HG03378 (cell line): Measurements from ENCODE around the gene ZNF473.
"Not testable (repeated sequence)": the region's sequence is repeated elsewhere in the genome, so short reads cannot be mapped to it uniquely, and the experiment has no call there.

Experiments
- ATAC-seq: cut with Tn5 transposase; IDR thresholded peaks from one replicate; pipeline ENCODE4 v1.9.1; 2021; ENCODE audit warnings: mild to moderate bottlenecking, moderate library complexity; ENCODE audit not compliant: unreplicated experiment

ZNF473 gene

DNA sequence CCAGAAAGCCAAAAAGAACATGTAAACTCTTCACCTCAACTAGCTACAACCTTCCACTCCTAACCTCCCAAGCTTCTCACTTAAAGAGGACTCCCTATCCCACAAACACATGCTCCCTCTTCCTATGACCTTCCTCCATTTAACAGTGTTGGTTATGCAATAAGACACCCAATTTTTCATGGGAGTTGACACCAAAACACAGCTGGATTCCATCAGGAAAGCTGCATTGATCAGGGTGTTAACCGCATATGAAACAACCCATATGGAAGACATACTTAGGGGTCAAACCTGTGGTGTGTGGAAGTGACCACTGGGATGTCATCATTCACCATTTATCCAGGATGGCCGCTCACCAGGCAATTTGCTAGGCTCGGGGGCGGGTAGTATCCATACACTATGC is 21.9 kb downstream of the ZNF473 start:
- no peak for ATAC-seq

DNA sequence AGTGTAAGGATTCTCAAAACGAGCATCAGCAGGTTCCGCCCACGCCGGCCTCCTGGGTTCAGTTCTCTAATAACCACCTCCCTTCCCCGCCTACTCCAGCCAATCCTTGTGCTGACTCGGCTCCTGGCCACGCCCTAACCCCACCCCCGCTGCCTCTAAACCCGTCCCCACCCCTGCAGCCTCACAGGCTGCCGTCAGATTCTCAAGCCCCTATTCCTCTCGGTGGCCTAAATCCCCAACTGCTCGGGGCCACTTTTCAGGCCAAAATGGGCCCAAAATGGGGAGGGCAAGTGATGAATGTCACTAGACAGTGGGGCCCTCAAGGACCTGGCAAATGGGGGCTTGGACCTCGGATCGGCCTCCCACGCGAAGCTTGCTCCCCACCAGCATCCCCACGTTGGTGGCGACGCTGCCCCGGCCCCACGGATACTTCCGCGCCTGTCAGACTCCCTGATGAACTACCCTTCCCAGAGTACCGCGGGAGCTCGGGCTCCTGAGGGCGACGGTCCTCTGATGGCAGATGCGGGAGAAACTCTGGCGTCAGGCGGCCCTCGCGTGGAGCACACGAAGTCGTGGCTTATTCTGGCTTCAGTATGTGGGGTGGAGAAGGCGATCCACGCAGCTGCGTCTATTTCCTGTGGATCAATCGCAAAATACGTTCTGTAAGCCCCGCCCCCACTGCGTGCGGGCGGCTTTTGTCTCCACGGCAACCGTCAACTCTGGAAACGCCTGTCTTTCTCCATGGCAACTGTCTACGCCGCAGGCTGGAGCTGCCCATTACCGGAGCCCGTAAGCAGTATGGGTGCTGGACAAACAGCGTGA is 24.8 kb downstream of the ZNF473 start:
- no peak for ATAC-seq

DNA sequence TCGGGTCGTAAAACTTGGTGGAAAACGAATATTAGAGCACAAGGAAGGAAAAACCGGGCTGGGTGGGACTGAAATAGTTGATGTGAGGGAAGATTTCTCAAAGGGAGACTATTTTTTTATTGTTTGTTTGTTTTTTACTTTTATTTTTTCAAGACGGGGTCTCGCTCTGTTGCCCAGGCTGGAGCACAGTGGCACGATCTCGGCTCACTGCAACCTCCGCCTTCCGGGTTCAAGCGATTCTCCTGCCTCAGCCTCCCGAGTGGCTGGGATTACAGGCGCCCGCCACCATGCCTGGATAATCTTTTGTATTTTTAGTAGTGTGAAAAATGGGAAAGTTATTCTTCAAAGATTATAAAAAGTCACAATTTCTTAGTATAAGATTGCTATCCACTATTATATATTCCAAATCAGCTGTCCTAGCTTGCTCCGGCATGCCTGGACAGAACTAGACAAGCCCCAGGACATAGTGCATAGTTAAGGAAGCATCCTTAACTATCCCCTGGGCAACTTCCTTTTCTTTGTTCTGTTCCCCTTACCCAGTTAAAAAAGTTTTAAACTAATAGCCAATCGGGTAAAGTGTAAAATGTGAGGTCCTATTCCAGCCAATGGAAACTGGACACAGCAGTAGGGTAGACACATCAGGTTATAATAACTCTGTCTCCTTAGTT is 25.6 kb downstream of the ZNF473 start:
- ATAC-seq, result not testable (repeated sequence)

DNA sequence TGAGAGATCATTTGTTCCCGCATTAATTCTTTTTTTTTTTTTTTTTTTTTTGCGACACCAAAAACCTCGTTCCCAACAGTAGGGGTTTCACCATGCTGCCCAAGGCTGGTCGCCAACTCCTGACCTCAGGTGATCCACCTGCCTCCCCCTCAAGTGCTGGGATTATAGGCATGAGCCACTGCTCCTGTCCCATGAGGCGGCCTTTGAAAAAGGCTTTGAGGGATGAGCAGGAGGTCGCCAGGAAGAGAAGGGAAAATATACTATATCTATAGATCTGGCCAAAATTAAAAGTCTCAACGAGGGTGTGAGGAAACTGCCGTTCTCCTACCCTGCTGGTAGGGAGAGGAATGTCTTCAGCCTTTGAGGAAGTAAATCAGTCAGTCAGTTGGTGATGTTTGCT is 26.2 kb downstream of the ZNF473 start:
- no peak for ATAC-seq

DNA sequence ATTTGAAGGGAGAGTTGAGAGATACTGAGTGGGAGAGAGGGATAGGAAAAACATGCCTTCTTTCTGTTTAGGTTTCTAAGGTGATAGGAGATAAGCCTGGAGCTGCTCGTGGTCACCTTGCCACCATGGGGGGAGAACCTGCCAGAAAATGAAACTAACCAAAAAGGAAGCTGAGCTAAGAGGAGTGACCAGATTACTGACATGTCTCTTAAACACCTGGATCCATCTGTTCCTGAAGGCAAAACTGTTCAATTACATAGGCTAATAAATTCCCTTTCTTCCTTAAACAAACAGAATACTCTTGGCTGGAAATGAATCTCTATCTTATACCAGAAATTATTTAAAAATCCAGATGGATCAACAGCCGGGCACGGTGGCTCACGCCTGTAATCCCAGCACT is 27.3 kb downstream of the ZNF473 start:
- no peak for ATAC-seq

DNA sequence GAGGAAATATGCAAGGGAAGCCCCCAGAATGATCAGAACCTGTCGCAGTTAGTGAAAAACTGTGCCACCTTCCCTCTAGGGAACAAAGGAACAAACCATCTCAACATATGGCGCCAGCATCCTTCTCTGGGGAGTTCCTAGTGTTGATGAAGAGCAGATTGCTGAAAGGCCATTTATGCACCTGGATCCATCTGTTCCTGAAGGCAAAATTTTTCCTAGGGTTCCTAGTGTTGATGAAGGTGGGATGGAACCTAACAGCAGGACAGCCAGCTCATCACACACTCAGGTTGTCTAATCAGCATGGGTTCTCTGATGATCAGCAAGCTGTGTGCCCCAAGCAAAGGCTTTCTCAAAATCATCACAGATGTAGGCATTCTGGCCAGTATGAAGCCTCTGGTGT is 32.6 kb downstream of the ZNF473 start:
- no peak for ATAC-seq

DNA sequence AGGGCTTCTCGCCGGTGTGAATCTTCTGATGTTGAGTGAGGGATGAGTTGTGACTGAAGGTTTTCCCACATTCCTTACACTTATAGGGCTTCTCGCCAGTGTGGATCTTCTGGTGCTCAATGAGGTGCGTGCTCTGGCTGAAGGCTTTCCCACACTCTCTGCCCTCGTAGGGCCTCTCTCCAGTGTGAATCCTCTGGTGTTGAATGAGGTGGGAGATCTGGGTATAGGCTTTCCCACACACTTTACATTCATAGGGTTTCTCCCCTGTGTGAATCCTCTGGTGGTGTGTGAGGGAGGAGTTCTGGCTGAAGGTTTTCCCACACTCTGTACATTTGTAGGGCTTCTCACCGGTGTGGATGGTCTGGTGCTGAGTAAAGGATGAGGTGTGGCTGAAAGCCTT is 33.2 kb downstream of the ZNF473 start:
- no peak for ATAC-seq

DNA sequence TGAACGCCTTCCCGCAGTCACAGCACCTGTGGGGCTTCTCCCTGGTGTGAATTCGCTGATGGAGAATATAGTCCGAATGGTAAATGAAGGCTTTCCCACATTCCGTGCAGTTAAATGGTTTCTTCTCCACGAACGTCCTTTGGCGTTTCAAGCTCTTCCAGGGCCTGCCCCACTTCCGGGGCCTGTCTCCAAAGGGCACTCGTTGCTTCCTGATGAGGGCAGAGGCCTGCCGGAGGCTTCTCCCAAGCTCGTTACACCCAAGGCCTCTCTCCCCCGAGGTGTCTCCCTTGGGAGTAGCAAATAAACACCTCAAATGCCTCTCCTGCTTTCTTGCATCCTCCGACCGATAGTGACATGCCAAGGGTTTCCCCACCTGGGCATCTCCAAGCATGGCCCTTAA is 34.3 kb downstream of the ZNF473 start:
- no peak for ATAC-seq

DNA sequence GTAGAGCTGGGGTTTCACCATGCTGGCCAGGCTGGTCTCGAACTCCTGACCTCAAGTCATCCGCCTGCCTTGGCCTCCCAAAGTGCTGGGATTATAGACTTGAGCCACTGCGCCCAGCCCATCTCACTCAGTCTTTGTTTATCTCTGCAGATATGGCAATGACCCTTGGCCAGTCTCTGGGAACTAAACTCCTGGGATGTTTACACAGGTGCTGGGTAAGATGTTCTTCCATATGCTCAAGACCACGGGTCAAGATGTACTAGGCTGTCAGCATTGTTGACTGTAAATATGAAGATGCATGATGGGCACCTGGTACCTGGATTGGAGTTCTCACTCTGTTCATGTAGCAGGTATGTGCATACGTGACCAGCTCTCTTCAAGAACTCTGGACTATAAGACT is 35.8 kb downstream of the ZNF473 start:
- no peak for ATAC-seq

DNA sequence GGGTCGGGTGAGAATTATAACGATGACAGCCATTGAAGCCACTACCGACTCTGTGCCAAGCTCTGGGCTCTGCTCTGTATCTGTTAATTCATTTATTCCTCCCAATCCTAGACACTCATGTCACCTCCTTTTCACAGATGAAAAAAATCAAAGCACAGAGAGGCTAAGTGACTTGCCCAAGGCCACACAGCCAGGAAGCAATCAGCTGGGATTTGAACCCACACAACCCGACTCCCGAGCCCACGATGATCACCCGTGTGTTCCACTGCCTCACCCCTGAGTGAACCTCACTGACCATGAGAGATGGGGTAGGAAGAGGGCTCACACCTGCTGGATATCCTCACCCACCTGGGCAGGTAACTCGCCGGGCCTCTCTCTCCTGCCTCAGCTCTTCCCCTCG is 40.1 kb downstream of the ZNF473 start:
- ATAC-seq, result no peak

DNA sequence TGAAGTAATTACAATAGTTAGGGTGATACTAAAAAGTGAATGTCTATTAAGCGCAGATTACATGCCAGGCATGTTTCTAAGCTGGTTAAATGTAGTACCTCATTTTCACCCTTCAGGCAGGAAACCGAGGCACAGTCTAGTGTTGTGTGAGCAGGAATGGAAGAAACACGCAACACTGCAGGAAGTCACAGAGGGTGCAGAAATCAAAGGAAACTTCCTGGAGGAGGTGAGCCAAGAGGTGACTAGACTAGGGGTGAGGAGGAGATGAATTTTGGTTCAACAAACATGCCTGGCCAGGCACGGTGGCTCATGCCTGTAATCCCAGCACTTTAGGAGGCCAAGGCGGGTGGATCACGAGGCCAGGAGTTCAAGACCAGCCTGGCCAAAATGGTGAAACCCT is 41.8 kb downstream of the ZNF473 start:
- no peak for ATAC-seq

DNA sequence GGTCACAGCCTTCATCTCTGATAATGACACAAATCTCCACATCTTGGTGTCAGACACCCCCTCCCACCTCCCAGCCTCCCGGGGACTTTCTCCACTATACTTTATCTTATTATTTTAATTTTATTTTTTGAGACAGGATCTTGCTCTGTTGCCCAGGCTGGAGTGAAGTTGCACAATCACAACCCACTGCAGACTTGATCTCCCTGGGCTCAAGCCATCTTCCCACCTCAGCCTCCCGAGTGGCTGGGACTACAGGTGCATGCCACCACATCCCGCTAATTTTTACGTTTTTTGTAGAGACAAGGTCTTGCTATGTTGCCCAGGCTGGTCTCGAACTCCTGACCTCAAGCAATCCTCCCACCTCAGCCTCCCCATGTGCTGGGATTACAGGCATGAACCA is 42.6 kb downstream of the ZNF473 start:
- ATAC-seq, result not testable (repeated sequence)

DNA sequence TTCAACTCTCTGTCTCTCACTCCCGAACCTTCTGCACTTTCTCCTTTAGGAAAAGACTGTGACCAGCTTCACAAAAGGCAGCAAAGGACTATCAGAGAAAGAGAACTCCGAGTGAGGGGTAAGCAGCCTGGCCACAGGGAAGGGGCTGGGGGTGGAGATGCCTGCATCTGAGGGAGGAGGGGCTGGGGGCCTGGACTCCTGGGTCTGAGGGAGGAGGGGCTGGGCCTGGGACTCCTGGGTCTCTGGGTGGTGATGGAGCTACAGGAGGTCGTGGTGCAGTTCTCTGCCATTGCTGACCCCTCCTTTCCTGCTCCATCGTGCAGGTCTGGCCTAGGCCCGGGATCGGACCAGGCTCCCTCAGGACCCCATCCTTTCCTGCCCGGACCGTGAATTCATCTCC is 49.3 kb downstream of the ZNF473 start:
- ATAC-seq, result not testable (repeated sequence)

DNA sequence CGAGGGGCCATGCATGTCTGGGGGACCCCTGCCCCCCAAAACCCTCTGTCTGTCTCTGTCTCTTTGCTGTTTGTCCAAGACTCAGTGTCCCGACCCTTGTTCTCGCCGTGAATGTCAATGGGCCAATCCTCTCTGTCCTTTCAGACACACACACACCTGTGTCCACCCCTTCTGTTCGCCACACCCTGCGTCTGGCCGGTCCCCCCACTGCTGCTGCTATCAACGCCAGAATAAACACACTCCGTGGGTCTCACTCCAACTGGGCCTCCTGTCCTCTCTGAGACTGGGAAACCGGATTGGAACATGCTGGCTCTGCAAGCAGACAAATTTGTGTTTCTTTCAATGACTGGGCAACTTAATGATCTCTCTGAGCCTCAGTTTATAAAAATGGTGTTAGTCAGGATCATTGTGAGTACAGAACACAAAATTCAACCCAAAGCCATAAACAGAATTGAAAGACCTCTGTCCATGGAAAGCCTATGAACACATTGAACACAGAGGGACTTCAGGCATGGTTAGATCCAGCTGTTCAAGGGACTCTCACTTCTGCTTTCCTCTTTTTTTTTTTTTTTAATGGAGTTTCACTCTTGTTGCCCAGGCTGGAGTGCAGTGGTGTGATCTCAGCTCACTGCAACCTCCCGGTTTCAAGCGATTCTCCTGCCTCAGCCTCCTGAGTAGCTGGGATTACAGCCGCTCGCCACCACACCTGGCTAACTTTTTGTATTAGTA is 50.0 kb downstream of the ZNF473 start:
- not testable (repeated sequence) for ATAC-seq

DNA sequence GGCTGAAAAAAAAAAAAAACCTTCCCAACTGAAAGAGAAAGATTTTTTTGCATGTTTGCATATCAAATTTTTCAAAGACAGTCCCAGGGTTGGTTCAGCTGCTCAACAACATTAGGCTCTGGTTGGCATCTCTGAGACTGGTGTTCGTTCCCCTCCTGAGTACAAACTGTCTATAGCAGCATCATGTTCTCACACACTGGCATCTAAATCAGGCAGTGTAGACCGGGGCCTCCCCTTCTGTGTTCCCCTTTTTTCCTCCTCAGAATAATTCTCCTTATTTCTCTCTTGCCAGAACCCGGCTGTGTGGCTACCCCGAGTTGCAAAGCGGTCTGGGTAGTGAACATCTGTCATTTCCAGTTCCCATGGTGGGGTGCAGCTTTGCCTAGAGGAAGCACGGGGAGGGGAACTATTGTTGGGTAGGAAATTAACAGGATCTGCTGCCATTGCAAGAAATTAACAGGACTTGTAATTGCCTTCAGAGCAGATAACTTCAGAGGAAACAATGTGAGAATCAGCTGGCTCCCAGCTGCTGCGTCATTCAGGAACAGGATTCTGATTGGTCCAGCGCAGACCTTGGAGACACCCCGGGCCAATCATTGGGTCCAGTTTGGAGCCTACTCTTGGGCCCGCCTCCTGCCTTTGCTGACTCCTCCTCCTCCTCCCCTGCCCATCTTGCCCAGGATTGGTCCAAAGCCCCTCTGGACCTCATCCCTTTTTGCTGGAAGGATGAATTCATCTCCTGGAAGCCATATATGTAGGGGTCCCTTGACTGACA is 51.0 kb downstream of the ZNF473 start:
- not testable (repeated sequence) for ATAC-seq

DNA sequence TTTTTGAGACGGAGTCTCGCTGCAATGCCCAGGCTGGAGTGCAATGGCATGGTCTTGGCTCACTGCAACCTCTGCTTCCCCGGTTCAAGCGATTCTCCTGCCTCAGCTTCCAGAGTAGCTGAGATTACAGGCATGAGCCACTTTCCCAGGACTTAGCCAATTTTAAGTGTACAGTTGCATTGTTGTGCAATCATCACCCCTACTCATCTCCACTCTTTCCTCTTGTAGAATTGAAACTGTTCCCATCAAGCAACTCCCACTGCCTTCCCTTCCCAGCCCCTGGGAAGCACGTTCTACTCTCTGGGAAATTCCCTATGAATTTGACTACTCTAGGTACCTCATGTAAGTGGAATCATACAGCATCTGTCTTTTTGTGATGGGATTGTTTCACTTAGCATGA is 53.2 kb downstream of the ZNF473 start:
- not testable (repeated sequence) for ATAC-seq

DNA sequence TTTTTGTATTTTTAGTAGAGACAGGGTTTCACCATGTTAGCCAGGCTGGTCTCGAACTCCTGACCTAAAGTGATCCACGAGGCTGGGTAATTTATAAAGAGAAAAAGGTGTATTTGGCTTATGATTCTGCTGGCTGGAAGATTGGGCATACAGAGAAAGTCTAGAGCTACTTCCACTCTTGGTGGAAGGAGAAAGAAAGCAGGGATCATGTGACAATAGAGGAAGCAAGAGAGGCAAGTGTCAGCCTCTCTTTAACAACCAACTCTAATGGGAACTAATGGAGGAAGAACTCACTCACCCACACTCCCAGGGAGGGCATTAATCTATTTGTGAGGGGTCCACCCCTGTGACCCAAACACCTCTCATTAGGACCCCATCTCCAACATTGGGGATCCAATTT is 58.6 kb downstream of the ZNF473 start:
- not testable (repeated sequence) for ATAC-seq

DNA sequence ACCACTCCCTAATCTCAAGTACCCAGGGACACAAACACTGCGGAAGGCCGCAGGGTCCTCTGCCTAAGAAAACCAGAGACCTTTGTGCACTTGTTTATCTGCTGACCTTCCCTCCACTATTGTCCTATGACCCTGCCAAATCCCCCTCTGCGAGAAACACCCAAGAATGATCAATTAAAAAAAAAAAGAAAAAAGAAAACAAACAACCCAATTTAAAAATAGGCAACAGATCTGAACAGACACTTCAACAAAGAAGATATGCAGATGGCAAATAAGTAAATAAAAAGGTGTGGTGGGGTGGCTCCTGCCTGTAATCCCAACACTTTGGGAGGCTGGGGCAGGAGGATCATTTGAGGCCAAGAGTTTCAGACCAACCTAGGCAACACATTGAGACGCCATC is 61.3 kb downstream of the ZNF473 start:
- ATAC-seq, result not testable (repeated sequence)

DNA sequence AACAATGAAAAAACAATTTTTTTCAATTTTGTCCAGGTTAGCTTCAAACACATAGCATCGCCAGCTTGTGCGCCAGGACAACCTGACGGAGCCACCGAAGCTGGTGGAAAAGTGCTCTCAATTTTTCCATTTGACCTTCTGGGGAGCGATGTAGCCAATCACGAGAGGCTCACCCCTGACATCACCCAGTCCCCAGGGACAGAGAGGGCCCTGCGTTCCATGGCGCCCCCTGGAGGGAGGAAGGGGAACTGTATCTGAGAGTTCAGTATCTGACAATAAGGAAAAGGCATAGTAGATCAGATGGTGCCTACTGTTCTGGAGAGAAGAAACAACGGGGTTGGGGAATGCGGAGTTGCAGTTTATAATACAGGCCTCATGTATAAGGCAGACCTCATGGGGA is 64.9 kb downstream of the ZNF473 start:
- not testable (repeated sequence) for ATAC-seq

DNA sequence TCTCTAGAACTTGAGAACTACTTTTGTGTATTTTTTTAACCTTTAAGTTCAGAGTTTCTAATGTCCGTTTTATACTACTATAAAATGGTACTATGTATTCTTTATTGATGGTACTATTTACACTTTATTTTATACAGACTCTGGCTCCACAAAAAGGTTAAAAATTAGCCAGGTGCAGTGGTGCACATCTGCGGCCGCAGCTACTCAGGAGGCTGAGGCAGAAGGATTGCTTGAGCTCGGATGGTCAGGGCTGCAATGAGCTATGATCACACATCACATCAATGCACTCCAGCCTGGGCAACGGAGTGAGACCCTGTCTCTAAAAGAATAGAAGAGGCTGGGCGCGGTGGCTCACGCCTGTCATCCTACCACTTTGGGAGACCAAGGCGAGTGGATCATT is 66.0 kb downstream of the ZNF473 start:
- not testable (repeated sequence) for ATAC-seq

DNA sequence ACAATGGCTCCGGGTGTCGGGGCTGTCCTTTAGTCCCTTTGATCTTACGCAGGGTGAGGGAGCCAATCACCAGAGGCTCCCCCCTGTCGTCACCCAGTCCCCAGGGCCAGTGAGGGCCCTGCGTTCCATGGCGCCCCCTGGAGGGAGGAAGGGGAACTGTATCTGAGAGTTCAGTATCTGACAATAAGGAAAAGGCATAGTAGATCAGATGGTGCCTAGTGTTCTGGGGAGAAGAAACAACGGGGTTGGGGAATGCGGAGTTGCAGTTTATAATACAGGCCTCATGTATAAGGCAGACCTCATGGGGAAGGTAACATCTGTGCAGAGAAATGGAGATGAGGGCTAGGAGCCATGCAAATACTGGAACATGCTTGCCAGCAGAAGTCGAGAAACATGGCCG is 66.8 kb downstream of the ZNF473 start:
- ATAC-seq, result not testable (repeated sequence)
